Epithelial cell of proximal tubule (primary cell): ENCODE measurements around the gene RPS25. TPM values are rescaled to one million over a fixed set of nuclear protein-coding genes. Genes with fewer than 3 reads are reported as not detected.
"Not testable (repeated sequence)": the region's sequence is repeated elsewhere in the genome, so short reads cannot be mapped to it uniquely, and the experiment has no call there.

ENCODE experiments used
- DNase-seq: peaks from one replicate; pipeline ENCODE4 v3.0.0-alpha.2; 2011; ENCODE audit warnings: low read depth
- H3K4me3 ChIP-seq: 2 replicates; pipeline ENCODE4 v1.5.1; 2011; ENCODE audit warnings: low read depth, mild to moderate bottlenecking, low read length
- total RNA-seq: library from RNA; depleted of rRNA; stranded (reverse); fragments of >200 nt; gene quantifications from 2 replicates; pipeline ENCODE4 v1.2.3, GENCODE V29; 2015
- TF ChIP-seq, protein P1 (sequence below): conservative IDR thresholded peaks from 2 replicates; pipeline ENCODE4 v1.5.1; 2012; ENCODE audit warnings: low read depth, mild to moderate bottlenecking, low read length

Gene RPS25
- total RNA-seq, 1 donor from 2014 or later, result 2,833 TPM

GRCh38 chr11:118998822-118999221 lies 19.3 kb downstream of the RPS25 start:
- TF ChIP-seq, protein P1, sequence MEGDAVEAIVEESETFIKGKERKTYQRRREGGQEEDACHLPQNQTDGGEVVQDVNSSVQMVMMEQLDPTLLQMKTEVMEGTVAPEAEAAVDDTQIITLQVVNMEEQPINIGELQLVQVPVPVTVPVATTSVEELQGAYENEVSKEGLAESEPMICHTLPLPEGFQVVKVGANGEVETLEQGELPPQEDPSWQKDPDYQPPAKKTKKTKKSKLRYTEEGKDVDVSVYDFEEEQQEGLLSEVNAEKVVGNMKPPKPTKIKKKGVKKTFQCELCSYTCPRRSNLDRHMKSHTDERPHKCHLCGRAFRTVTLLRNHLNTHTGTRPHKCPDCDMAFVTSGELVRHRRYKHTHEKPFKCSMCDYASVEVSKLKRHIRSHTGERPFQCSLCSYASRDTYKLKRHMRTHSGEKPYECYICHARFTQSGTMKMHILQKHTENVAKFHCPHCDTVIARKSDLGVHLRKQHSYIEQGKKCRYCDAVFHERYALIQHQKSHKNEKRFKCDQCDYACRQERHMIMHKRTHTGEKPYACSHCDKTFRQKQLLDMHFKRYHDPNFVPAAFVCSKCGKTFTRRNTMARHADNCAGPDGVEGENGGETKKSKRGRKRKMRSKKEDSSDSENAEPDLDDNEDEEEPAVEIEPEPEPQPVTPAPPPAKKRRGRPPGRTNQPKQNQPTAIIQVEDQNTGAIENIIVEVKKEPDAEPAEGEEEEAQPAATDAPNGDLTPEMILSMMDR, result no peak
- peak overlapping the region; percentile 91 for H3K4me3 ChIP-seq
- DNase-seq, result peak; percentile 69

GRCh38 chr11:118998388-118998717 lies 19.8 kb downstream of the RPS25 start:
- TF ChIP-seq, protein P1, result no peak
- peak overlapping the region; percentile 91 for H3K4me3 ChIP-seq
- DNase-seq, result no peak

DNA sequence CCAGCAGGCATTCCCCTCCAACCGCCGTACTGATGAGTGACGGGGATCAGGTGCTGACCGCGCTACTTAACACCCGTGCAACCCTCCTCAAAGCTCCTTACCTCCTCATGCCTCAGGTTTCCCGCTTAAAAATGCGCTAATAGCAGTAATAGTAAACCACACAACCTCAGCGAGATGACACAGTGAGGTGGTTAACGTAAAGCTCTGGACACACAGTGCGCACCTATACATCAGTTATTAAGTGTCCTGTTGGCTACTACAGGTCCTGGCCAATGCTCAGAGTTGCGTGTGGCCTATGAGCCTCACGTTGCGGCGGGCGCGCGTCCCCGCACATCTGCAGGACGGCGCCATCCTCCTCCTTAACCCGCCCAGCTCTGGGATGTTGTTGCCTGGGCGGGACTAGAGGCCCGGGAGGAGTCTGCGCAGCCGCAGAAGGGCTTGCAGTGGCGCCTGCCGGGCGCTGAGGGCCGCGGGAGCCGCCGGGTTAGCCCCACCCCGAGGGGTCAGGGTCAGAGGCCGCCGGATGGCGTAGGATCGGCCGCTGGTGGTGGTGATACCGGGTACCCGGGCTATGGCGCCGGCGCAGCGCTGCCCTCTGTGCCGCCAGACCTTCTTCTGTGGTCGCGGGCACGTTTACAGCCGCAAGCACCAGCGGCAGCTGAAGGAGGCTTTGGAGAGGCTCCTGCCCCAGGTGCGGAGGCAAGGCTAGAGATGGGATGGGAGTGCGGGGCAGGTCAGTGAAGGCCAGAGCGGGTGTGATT lies 20.3 kb downstream of the RPS25 start, which contains the start of gene CENATAC:
TSS of gene CENATAC (plus strand) at position 512 of the 761 bp plus-strand sequence. CDS start at position 572, 60 bp downstream.
- DNase-seq, result no peak

GRCh38 chr11:118996926-118997626 lies 21.1 kb downstream of the RPS25 start:
- H3K4me3 ChIP-seq, result peak overlapping the region; percentile 91
- TF ChIP-seq, protein P1, result no peak
- no peak for DNase-seq

More for the DNA sequence above, 20.3 kb downstream of the RPS25 start, which contains the start of gene CENATAC:
- peak within 1 kb of the TSS; percentile 91 for H3K4me3 ChIP-seq
- TF ChIP-seq, protein P1, result peak; percentile 5

- not testable (repeated sequence) for H3K4me3 ChIP-seq, DNase-seq
Measured at GRCh38 chr11:118991486-118992038, 26.6 kb downstream of the RPS25 start.

DNA sequence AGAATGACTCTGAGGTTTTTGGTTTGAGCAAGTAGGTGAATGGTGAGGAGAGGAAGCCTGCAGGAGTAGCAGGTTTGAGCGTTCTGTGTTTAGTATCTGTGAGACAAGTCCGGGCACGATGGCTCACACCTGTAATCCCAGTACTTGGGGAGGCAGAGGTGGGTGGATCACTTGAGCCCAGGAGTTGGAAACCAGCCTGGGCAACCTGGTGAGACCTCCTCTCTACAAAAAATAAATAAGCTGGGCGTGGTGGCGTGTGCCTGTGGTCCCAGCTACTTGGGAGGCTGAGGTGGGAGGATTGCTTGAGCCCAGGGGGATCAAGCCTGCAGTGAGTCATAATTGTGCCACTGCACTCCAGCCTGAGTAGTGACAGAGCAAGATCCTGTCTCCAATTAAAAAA lies 29.9 kb downstream of the RPS25 start:
- TF ChIP-seq, protein P1, result no peak
- DNase-seq, result no peak
- no peak overlapping the region for H3K4me3 ChIP-seq

- TF ChIP-seq, protein P1, result no peak
- no peak for DNase-seq
- no peak overlapping the region for H3K4me3 ChIP-seq
Measured at GRCh38 chr11:118984825-118985224, 33.3 kb downstream of the RPS25 start.

DNA sequence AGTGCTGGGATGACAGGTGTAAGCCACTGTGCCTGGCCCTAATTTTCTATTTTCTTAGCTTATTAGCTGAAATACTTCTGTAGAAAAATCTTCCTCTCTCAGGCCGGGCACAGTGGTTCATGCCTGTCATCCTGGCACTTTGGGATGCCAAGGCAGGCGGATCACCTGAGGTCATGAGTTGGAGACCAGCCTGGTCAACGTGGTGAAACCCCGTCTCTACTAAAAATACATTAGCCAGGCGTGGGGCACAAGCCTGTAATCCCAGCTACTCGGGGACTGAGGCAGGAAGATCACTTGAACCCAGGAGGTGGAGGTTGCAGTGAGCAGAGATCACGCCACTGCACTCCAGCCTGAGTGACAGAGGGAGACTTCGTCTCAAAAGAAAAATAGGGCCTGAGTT lies 33.8 kb downstream of the RPS25 start:
- H3K4me3 ChIP-seq, DNase-seq: not testable (repeated sequence)
